ENCODE data around the gene PPP1CC.
"Not testable (repeated sequence)": the region's sequence is repeated elsewhere in the genome, so short reads cannot be mapped to it uniquely, and the experiment has no call there.

Gene PPP1CC

DNA sequence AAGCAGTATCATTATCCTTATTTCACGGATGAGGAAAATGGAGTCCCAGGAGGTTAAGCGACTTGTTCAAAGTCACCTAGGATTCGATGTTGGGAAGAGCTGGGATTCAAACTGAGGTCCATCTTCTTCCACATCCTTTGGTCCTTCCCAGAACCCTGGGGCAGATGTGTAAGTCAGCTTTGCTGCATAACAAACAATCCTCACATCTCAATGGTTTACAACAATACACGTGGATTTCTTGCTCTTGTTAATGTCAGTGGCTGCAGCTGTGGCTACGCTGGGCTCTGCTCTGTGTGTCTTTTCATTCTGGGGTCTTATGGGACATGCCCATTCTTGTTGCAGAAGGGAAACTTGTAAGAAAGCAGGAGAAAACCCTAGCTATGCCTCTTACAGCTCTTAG is 26.3 kb upstream of the PPP1CC start:
- DNase-seq (ENCODE audit: low read depth) = no peak
- in situ Hi-C loops (cut with HindIII; ENCODE audit: low sequenced_read_pairs) = no loop called here
- H3K4me3 ChIP-seq (ENCODE audit: low read depth, low read length) = no peak overlapping the region
- TF ChIP-seq, protein P1, sequence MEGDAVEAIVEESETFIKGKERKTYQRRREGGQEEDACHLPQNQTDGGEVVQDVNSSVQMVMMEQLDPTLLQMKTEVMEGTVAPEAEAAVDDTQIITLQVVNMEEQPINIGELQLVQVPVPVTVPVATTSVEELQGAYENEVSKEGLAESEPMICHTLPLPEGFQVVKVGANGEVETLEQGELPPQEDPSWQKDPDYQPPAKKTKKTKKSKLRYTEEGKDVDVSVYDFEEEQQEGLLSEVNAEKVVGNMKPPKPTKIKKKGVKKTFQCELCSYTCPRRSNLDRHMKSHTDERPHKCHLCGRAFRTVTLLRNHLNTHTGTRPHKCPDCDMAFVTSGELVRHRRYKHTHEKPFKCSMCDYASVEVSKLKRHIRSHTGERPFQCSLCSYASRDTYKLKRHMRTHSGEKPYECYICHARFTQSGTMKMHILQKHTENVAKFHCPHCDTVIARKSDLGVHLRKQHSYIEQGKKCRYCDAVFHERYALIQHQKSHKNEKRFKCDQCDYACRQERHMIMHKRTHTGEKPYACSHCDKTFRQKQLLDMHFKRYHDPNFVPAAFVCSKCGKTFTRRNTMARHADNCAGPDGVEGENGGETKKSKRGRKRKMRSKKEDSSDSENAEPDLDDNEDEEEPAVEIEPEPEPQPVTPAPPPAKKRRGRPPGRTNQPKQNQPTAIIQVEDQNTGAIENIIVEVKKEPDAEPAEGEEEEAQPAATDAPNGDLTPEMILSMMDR (IDR thresholded peaks at IDR 0.05; ENCODE audit: low read depth, low read length, missing control alignments) = no peak

GRCh38 chr12:110767863-110768262 is 25.2 kb upstream of the PPP1CC start:
- in situ Hi-C loops (cut with HindIII; ENCODE audit: low sequenced_read_pairs) = no loop called here
- no peak for DNase-seq (ENCODE audit: low read depth)
- no peak overlapping the region for H3K4me3 ChIP-seq (ENCODE audit: low read depth, low read length)
- TF ChIP-seq, protein P1 (IDR thresholded peaks at IDR 0.05; ENCODE audit: low read depth, low read length, missing control alignments) = no peak

DNA sequence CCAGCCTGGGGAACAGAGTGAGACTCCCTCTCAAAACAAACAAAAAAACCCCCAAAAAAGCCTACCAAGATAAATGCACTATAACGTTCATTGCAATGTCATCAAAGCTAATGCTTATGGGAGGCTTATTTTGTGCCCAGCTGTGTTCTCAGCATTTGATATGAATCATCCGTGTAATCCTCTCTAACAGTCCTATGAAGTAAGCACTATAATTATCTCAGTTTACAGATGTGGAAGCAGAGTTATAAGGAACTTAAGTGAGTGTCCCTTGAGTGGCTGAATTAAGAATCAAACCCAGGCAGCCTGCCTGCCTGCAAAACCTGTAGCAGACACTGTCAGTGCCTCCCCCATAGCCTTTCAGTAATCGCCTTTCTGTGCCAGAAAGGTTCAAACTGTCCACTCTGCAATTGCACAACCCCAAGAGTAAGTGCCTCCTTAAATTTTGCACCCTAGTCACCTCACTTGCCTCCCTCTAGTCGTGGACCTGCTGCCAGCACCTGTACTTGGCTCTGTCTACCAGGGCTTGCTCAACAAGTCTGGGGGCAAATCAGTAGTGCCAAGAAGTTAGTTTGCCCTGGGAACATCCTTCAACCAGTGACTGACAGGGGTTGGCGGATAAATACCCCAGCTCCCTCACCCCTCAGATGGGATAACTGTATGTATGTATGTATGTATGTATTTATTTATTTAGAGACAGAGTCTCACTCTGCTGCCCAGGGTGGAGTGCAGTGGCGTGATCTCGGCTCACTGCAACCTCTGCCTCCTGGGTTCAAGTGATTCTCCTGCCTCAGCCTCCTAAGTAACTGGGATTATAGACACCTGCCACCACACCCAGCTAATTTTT is 23.8 kb upstream of the PPP1CC start:
- DNase-seq (ENCODE audit: low read depth) = no peak
- in situ Hi-C loops (cut with HindIII; ENCODE audit: low sequenced_read_pairs) = no loop called here
- TF ChIP-seq, protein P1 (IDR thresholded peaks at IDR 0.05; ENCODE audit: low read depth, low read length, missing control alignments) = no peak
- H3K4me3 ChIP-seq (ENCODE audit: low read depth, low read length) = no peak overlapping the region

DNA sequence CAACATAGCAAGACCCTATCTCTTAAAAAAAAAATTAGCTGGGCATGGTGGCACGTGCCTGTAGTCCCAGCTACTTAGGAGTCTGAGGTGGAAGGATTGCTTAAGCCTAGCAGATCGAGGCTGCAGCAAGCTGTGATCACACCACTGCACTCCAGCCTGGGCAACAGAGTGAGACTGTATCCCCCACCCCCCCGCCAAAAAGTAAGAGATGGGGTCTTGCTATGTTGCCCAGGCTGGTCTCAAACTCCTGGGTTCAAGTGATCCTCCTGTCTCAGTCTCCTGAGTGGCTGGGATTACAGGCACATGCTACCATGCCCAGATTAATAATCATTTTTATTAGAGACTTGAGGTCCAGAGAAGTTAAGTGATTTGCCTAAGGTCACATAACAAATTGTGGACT is 22.9 kb upstream of the PPP1CC start:
- in situ Hi-C loops (cut with HindIII; ENCODE audit: low sequenced_read_pairs); DNase-seq (ENCODE audit: low read depth); H3K4me3 ChIP-seq (ENCODE audit: low read depth, low read length): not testable (repeated sequence)

- no peak overlapping the region for H3K4me3 ChIP-seq (ENCODE audit: low read depth, low read length)
- DNase-seq (ENCODE audit: low read depth) = no peak
- TF ChIP-seq, protein P1 (IDR thresholded peaks at IDR 0.05; ENCODE audit: low read depth, low read length, missing control alignments) = no peak
- in situ Hi-C loops (cut with HindIII; ENCODE audit: low sequenced_read_pairs) = no loop called here
Observed at GRCh38 chr12:110765111-110765510, 22.4 kb upstream of the PPP1CC start.

- no peak overlapping the region for H3K4me3 ChIP-seq (ENCODE audit: low read depth, low read length)
- TF ChIP-seq, protein P1 (IDR thresholded peaks at IDR 0.05; ENCODE audit: low read depth, low read length, missing control alignments) = no peak
- no peak for DNase-seq (ENCODE audit: low read depth)
- in situ Hi-C loops (cut with HindIII; ENCODE audit: low sequenced_read_pairs) = no loop called here
Observed at GRCh38 chr12:110763583-110763982, 20.9 kb upstream of the PPP1CC start.

DNA sequence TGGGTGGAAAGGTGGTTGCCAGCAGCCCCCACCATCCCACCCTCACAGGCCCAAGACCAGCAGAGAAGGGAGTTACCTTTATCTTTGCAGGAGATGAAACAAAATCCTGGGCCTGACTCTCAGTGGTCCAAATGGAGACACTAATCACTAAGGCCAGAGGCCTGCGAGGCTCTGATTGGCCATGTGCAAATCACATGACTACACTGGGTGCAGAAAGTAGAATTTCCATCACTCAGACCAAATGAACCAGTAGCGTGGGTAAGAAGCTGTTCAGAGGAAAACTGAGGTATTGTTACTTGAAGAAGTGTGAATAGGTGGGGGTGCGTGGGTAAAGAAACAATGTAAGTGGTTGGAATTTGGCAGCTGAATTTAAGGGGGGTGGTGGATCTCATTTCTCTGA is 20.2 kb upstream of the PPP1CC start:
- in situ Hi-C loops (cut with HindIII; ENCODE audit: low sequenced_read_pairs) = no loop called here
- DNase-seq (ENCODE audit: low read depth) = no peak
- no peak overlapping the region for H3K4me3 ChIP-seq (ENCODE audit: low read depth, low read length)
- TF ChIP-seq, protein P1 (IDR thresholded peaks at IDR 0.05; ENCODE audit: low read depth, low read length, missing control alignments) = no peak

Data from astrocyte of the cerebellum (primary cell).